Panc1 (cell line): ENCODE data around the gene TRIM22. TPM values are rescaled to one million over a fixed set of nuclear protein-coding genes. Genes with fewer than 3 reads are reported as not detected.
A peak's percentile ranks its signal among the peaks of the same experiment; 100 is the strongest.

ENCODE experiments used
- ATAC-seq: fragments of 200-7000 bp; cut with Tn5 transposase; 2 replicates; pipeline ENCODE4 v1.9.1; 2020; ENCODE audit warnings: mild to moderate bottlenecking, moderate library complexity
- BruUV-seq: library from RNA; stranded (reverse); fragments of 400-500 nt; replicated peaks from 2 replicates; lab custom pipeline; 2021; lab: Mats Ljungman, UMichigan
- CTCF ChIA-PET: fragments of 300-600 bp; sonication (Branson Sonifier 250); formaldehyde crosslinking; loops from one replicate; lab custom pipeline; 2022; ENCODE audit warnings: antibody characterized with exemption; lab: Charles Lee
- POLR2A ChIA-PET: fragments of 300-600 bp; sonication (Branson Sonifier 250); formaldehyde crosslinking; loops from one replicate; lab custom pipeline; 2022; ENCODE audit warnings: antibody characterized with exemption; lab: Charles Lee
- DNase-seq: peaks from one replicate; pipeline ENCODE4 v3.0.0-alpha.2; 2010; ENCODE audit warnings: low read depth, low spot score
- H3K27ac ChIP-seq: 2 replicates; pipeline ENCODE4 v1.5.1; 2011; ENCODE audit warnings: mild to moderate bottlenecking, low read length, inconsistent platforms
- H3K27me3 ChIP-seq: fragments of 200-500 bp; sonication (Bioruptor generic); 2 replicates; pipeline ENCODE4 v1.6.0; 2014; ENCODE audit warnings: low read length, inconsistent platforms; ENCODE audit not compliant: control insufficient read depth, insufficient read depth
- H3K36me3 ChIP-seq: fragments of 200-500 bp; sonication (Bioruptor generic); 2 replicates; pipeline ENCODE4 v1.5.1; 2014; ENCODE audit warnings: inconsistent platforms, mild to moderate bottlenecking, low read length, moderate library complexity; ENCODE audit not compliant: control insufficient read depth, insufficient read depth
- H3K4me1 ChIP-seq: 2 replicates; pipeline ENCODE4 v1.5.1; 2011; ENCODE audit warnings: inconsistent platforms, mild to moderate bottlenecking, low read length, moderate library complexity; ENCODE audit not compliant: control insufficient read depth, insufficient read depth
- H3K4me3 ChIP-seq, 2 experiments: 2 replicates each; pipeline ENCODE4 v1.5.1; 2011 to 2012; ENCODE audit warnings: low read depth in 2 of 2, low read length in 2 of 2, mild to moderate bottlenecking in 2 of 2, inconsistent platforms in 1 of 2, moderate library complexity in 1 of 2
- H3K9me3 ChIP-seq: fragments of 200-500 bp; sonication (Bioruptor generic); 2 replicates; pipeline ENCODE4 v1.5.1; 2014; ENCODE audit warnings: low read depth, mild to moderate bottlenecking, inconsistent platforms, low read length, moderate library complexity; ENCODE audit not compliant: control insufficient read depth, insufficient read depth
- POLR2AphosphoS5 ChIP-seq: IDR thresholded peaks from 2 replicates; pipeline ENCODE4 v1.6.1; 2012; ENCODE audit warnings: mild to moderate bottlenecking, low read depth, low read length, moderate library complexity
- SIN3A ChIP-seq: IDR thresholded peaks from 2 replicates; pipeline ENCODE4 v1.6.1; 2012; ENCODE audit warnings: low read depth, mild to moderate bottlenecking, low read length, moderate library complexity, borderline replicate concordance; ENCODE audit not compliant: insufficient read depth
- TCF7L2 ChIP-seq: IDR thresholded peaks from 2 replicates; pipeline ENCODE4 v1.6.1; 2011; ENCODE audit warnings: mild to moderate bottlenecking, low read depth, low read length, inconsistent platforms
- in situ Hi-C: cut with HindIII; loops from 2 replicates; pipeline ENCODE4 v1.10.0; 2016; ENCODE audit warnings: low sequenced_read_pairs, low pct_unique_long_range_greater_than_20kb
- intact Hi-C: fragments of 100-400 bp; cut with micrococcal nuclease; formaldehyde crosslinking; loops from one replicate; pipeline ENCODE4 v1.10.0; 2022; ENCODE audit not compliant: unreplicated experiment
- total RNA-seq: library from RNA; stranded (reverse); gene quantifications from one replicate; pipeline ENCODE4 v1.2.1, GENCODE V29; 2021; ENCODE audit not compliant: unreplicated experiment
- TF ChIP-seq, protein P1 (sequence below), 2 experiments: IDR thresholded peaks; 2 replicates each; pipeline ENCODE4 v1.6.1; 2011 to 2012; ENCODE audit warnings: low read depth in 2 of 2, control low read depth in 1 of 2, low read length in 1 of 2, mild to moderate bottlenecking in 1 of 2, moderate library complexity in 1 of 2; ENCODE audit not compliant: insufficient read depth in 1 of 2
- TF ChIP-seq, protein P2 (sequence below): fragments of 450-650 bp; IDR thresholded peaks from 2 replicates; pipeline ENCODE4 v1.5.1; 2017; ENCODE audit warnings: mild to moderate bottlenecking

Gene TRIM22
- total RNA-seq, 1 experiment from 2014 or later, result 1.4 TPM

GRCh38 chr11:5722622-5723021 lies 33.0 kb downstream of the TRIM22 start:
- H3K9me3 ChIP-seq, result no peaks in the 10 kb centered on the region
- CTCF ChIA-PET, result no interaction called here
- BruUV-seq, result no TSS peak
- no peaks in the 10 kb centered on the region for H3K4me1 ChIP-seq
- in situ Hi-C loops, result no loop called here
- H3K27ac ChIP-seq, result no peak overlapping the region
- DNase-seq (no peak), ATAC-seq (no peak)
- no peak overlapping the region for H3K4me3 ChIP-seq
- H3K27me3 ChIP-seq, result peaks cover 23% of the 10 kb centered on the region
- TF ChIP-seq, protein P1, sequence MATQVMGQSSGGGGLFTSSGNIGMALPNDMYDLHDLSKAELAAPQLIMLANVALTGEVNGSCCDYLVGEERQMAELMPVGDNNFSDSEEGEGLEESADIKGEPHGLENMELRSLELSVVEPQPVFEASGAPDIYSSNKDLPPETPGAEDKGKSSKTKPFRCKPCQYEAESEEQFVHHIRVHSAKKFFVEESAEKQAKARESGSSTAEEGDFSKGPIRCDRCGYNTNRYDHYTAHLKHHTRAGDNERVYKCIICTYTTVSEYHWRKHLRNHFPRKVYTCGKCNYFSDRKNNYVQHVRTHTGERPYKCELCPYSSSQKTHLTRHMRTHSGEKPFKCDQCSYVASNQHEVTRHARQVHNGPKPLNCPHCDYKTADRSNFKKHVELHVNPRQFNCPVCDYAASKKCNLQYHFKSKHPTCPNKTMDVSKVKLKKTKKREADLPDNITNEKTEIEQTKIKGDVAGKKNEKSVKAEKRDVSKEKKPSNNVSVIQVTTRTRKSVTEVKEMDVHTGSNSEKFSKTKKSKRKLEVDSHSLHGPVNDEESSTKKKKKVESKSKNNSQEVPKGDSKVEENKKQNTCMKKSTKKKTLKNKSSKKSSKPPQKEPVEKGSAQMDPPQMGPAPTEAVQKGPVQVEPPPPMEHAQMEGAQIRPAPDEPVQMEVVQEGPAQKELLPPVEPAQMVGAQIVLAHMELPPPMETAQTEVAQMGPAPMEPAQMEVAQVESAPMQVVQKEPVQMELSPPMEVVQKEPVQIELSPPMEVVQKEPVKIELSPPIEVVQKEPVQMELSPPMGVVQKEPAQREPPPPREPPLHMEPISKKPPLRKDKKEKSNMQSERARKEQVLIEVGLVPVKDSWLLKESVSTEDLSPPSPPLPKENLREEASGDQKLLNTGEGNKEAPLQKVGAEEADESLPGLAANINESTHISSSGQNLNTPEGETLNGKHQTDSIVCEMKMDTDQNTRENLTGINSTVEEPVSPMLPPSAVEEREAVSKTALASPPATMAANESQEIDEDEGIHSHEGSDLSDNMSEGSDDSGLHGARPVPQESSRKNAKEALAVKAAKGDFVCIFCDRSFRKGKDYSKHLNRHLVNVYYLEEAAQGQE (IDR thresholded peaks at IDR 0.05; ENCODE audit: insufficient read depth in 1 of 2, low read depth in 2 of 2, low read length in 1 of 2), result no peak
- no peak for TF ChIP-seq SIN3A
- TF ChIP-seq POLR2AphosphoS5, result no peak
- TF ChIP-seq, protein P2, sequence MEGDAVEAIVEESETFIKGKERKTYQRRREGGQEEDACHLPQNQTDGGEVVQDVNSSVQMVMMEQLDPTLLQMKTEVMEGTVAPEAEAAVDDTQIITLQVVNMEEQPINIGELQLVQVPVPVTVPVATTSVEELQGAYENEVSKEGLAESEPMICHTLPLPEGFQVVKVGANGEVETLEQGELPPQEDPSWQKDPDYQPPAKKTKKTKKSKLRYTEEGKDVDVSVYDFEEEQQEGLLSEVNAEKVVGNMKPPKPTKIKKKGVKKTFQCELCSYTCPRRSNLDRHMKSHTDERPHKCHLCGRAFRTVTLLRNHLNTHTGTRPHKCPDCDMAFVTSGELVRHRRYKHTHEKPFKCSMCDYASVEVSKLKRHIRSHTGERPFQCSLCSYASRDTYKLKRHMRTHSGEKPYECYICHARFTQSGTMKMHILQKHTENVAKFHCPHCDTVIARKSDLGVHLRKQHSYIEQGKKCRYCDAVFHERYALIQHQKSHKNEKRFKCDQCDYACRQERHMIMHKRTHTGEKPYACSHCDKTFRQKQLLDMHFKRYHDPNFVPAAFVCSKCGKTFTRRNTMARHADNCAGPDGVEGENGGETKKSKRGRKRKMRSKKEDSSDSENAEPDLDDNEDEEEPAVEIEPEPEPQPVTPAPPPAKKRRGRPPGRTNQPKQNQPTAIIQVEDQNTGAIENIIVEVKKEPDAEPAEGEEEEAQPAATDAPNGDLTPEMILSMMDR, result no peak
- TF ChIP-seq TCF7L2, result no peak
- POLR2A ChIA-PET, result no interaction called here
- intact Hi-C loops, result no loop called here
- H3K36me3 ChIP-seq, result no peaks in the 10 kb centered on the region

GRCh38 chr11:5726351-5726750 lies 36.8 kb downstream of the TRIM22 start:
- ATAC-seq (0 out of 2 replicates have a peak, but pooled peaks have one; percentile 12), DNase-seq (no peak)
- no TSS peak for BruUV-seq
- H3K4me3 ChIP-seq, result no peak overlapping the region
- in situ Hi-C loops, result no loop called here
- no peaks in the 10 kb centered on the region for H3K36me3 ChIP-seq
- ChIA-PET POLR2A (no interaction called here), CTCF (no interaction called here)
- peaks cover 31% of the 10 kb centered on the region for H3K27me3 ChIP-seq
- TF ChIP-seq, protein P1 (IDR thresholded peaks at IDR 0.05; ENCODE audit: insufficient read depth in 1 of 2, low read depth in 2 of 2, low read length in 1 of 2), result no peak
- TF ChIP-seq, protein P2, result no peak
- TF ChIP-seq POLR2AphosphoS5, result no peak
- intact Hi-C loops, result no loop called here
- no peaks in the 10 kb centered on the region for H3K9me3 ChIP-seq
- no peak overlapping the region for H3K27ac ChIP-seq
- no peaks in the 10 kb centered on the region for H3K4me1 ChIP-seq
